ENCODE results near the gene SLC8A1.

Gene SLC8A1

DNA sequence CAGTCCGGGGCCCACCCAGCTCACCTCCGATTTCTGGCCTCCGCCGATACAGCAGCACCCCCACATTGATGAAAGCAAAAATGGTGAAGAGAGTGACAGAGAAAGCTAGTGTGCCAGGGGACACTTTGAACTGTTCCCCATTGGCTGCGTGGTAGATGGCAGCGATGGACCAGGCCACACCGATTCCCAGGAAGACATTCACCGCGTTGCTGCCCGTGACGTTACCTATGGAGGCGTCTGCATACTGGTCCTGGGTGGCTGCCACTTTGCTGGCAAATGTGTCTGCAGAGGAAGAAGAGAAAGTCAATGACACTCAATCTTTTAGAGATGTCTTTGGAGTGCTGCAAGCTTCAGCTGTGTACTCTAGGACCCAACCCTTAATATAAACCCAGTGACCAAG is 336.5 kb downstream of the SLC8A1 start:
- TF ChIP-seq, protein P1, sequence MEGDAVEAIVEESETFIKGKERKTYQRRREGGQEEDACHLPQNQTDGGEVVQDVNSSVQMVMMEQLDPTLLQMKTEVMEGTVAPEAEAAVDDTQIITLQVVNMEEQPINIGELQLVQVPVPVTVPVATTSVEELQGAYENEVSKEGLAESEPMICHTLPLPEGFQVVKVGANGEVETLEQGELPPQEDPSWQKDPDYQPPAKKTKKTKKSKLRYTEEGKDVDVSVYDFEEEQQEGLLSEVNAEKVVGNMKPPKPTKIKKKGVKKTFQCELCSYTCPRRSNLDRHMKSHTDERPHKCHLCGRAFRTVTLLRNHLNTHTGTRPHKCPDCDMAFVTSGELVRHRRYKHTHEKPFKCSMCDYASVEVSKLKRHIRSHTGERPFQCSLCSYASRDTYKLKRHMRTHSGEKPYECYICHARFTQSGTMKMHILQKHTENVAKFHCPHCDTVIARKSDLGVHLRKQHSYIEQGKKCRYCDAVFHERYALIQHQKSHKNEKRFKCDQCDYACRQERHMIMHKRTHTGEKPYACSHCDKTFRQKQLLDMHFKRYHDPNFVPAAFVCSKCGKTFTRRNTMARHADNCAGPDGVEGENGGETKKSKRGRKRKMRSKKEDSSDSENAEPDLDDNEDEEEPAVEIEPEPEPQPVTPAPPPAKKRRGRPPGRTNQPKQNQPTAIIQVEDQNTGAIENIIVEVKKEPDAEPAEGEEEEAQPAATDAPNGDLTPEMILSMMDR (IDR thresholded peaks at IDR 0.05; ENCODE audit: low read depth, low read length, missing control alignments): no peak
- no peak for DNase-seq (ENCODE audit: extremely low read depth, low read depth)
- no peak overlapping the region for H3K4me3 ChIP-seq (replicated peaks; ENCODE audit: low read depth, low read length)

DNA sequence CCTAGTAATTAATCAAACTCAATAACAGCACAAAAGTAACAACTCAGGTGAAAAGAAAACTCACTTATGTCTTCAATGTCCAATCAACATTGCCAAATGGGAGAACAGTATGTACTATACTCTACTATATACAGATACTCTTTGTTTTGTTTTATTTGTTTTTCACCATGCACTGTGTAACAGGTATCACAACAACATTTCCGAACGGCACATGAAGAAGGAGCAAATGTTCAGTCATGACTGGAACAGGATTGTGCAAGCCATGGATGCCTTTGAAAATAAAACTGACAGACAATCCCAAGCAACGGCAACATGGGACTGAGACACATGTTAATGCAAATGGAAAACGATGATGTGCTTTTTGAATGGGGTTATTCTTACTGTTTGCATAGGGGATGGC is 337.9 kb downstream of the SLC8A1 start:
- H3K4me3 ChIP-seq (replicated peaks; ENCODE audit: low read depth, low read length): no peak overlapping the region
- DNase-seq (ENCODE audit: extremely low read depth, low read depth): no peak
- TF ChIP-seq, protein P1 (IDR thresholded peaks at IDR 0.05; ENCODE audit: low read depth, low read length, missing control alignments): no peak

GRCh38 chr2:40113272-40113968 is 338.5 kb downstream of the SLC8A1 start:
- TF ChIP-seq, protein P1 (IDR thresholded peaks at IDR 0.05; ENCODE audit: low read depth, low read length, missing control alignments): no peak

GRCh38 chr2:40109381-40109780 is 342.5 kb downstream of the SLC8A1 start:
- no peak overlapping the region for H3K4me3 ChIP-seq (replicated peaks; ENCODE audit: low read depth, low read length)
- DNase-seq (ENCODE audit: extremely low read depth, low read depth): no peak
- TF ChIP-seq, protein P1 (IDR thresholded peaks at IDR 0.05; ENCODE audit: low read depth, low read length, missing control alignments): no peak

More at GRCh38 chr2:40113272-40113968, 338.5 kb downstream of the SLC8A1 start:
- H3K4me3 ChIP-seq (replicated peaks; ENCODE audit: low read depth, low read length): no peak overlapping the region
- no peak for DNase-seq (ENCODE audit: extremely low read depth, low read depth)

GRCh38 chr2:40108851-40109250 is 343.0 kb downstream of the SLC8A1 start:
- H3K4me3 ChIP-seq (replicated peaks; ENCODE audit: low read depth, low read length): no peak overlapping the region
- TF ChIP-seq, protein P1 (IDR thresholded peaks at IDR 0.05; ENCODE audit: low read depth, low read length, missing control alignments): no peak
- no peak for DNase-seq (ENCODE audit: extremely low read depth, low read depth)

- TF ChIP-seq, protein P1 (IDR thresholded peaks at IDR 0.05; ENCODE audit: low read depth, low read length, missing control alignments): no peak
- DNase-seq (ENCODE audit: extremely low read depth, low read depth): no peak
Measured at GRCh38 chr2:40106061-40106460, 345.8 kb downstream of the SLC8A1 start.

GRCh38 chr2:40105593-40105992 is 346.3 kb downstream of the SLC8A1 start:
- no peak for DNase-seq (ENCODE audit: extremely low read depth, low read depth)
- TF ChIP-seq, protein P1 (IDR thresholded peaks at IDR 0.05; ENCODE audit: low read depth, low read length, missing control alignments): no peak
- no peak overlapping the region for H3K4me3 ChIP-seq (replicated peaks; ENCODE audit: low read depth, low read length)

More at GRCh38 chr2:40106061-40106460, 345.8 kb downstream of the SLC8A1 start:
- no peak overlapping the region for H3K4me3 ChIP-seq (replicated peaks; ENCODE audit: low read depth, low read length)

Measured in HFF-Myc (cell line).